Tibial nerve (tissue), 4 donors: ENCODE measurements around the gene CAMTA1. TPM values are rescaled to one million over a fixed set of nuclear protein-coding genes. Genes with fewer than 3 reads are reported as not detected.

Source experiments
- DNase-seq, 2 donors: peaks; one replicate each; pipeline ENCODE4 v3.0.0-alpha.2; 2019; ENCODE audit warnings: low spot score in 2 of 2
- H3K27ac ChIP-seq, 4 donors: fragments of 200-600 bp; sonication (generic) in 3 of 4; one replicate each; pipeline ENCODE4 v1.5.1; 2017 to 2019; ENCODE audit warnings: mild to moderate bottlenecking in 1 of 4
- H3K27me3 ChIP-seq, 2 donors: fragments of 200-600 bp; sonication (generic) in 1 of 2; one replicate each; pipeline versions ENCODE4 v1.5.1 to v1.6.0; 2017 to 2019
- H3K36me3 ChIP-seq, 3 donors: fragments of 200-600 bp; sonication (generic); one replicate each; pipeline ENCODE4 v1.5.1; 2018 to 2019
- H3K4me1 ChIP-seq, 4 donors: fragments of 200-600 bp; sonication (generic) in 3 of 4; one replicate each; pipeline ENCODE4 v1.5.1; 2017 to 2019
- H3K4me3 ChIP-seq, 4 donors: fragments of 200-600 bp; sonication (generic) in 3 of 4; one replicate each; pipeline ENCODE4 v1.5.1; 2017 to 2019; ENCODE audit warnings: mild to moderate bottlenecking in 1 of 4, moderate library complexity in 1 of 4
- H3K9me3 ChIP-seq, 4 donors: fragments of 200-600 bp; sonication (generic) in 3 of 4; one replicate each; pipeline ENCODE4 v1.5.1; 2017 to 2019
- CTCF ChIP-seq, 5 experiments: fragments of 200-600 bp in 3 of 5; fragments of 450-650 bp in 2 of 5; sonication (generic) in 3 of 5; IDR thresholded peaks; one replicate each; pipeline ENCODE4 v1.5.1; 2016 to 2019; ENCODE audit warnings: antibody characterized with exemption in 5 of 5, mild to moderate bottlenecking in 3 of 5, moderate library complexity in 2 of 5
- EP300 ChIP-seq, 2 donors: sonication (generic); formaldehyde crosslinking; IDR thresholded peaks; one replicate each; pipeline ENCODE4 v1.6.1; 2017; ENCODE audit warnings: antibody characterized with exemption in 2 of 2, mild to moderate bottlenecking in 1 of 2
- POLR2A ChIP-seq, 2 donors: fragments of 450-650 bp; IDR thresholded peaks; one replicate each; pipeline ENCODE4 v1.6.1; 2017; ENCODE audit warnings: antibody characterized with exemption in 2 of 2, mild to moderate bottlenecking in 2 of 2, moderate library complexity in 2 of 2
- WGBS, 2 donors: methylation state at CpG; one replicate each; pipeline ENCODE4 v1.1.5; 2018; 5-methylcytosine and 5-hydroxymethylcytosine counted together
- total RNA-seq, 4 donors: library from RNA; depleted of rRNA; stranded (reverse); fragments of >200 nt; gene quantifications; one replicate each; pipeline ENCODE4 v1.1.0, GENCODE V29; 2016

Gene CAMTA1
- total RNA-seq, 4 donors from 2014 or later = 41.8 to 104 (median 87.2) TPM

- no peak for TF ChIP-seq CTCF (IDR thresholded peaks at IDR 0.05)
- TF ChIP-seq EP300 (IDR thresholded peaks at IDR 0.05) = no peak
- no peak for TF ChIP-seq POLR2A (IDR thresholded peaks at IDR 0.05)
- H3K9me3 ChIP-seq = no peaks in the 10 kb centered on the region
- no peak overlapping the region for H3K4me3 ChIP-seq
- no peaks in the 10 kb centered on the region for H3K27me3 ChIP-seq
- DNase-seq = no peak
- WGBS, 2 donors = 75 to 86% methylated on average over 6 of the region's 6 CpGs
- no peaks in the 10 kb centered on the region for H3K36me3 ChIP-seq
- H3K4me1 ChIP-seq = no peaks in the 10 kb centered on the region
- no peak overlapping the region for H3K27ac ChIP-seq
These were observed 743.3 kb downstream of the CAMTA1 start for GRCh38 chr1:7528386-7529198.

- Histone ChIP-seq H3K27ac (no peak overlapping the region), H3K36me3 (no peaks in the 10 kb centered on the region), H3K4me1 (no peaks in the 10 kb centered on the region), H3K9me3 (no peaks in the 10 kb centered on the region), H3K27me3 (no peaks in the 10 kb centered on the region), H3K4me3 (no peak overlapping the region)
- no peak for TF ChIP-seq EP300 (IDR thresholded peaks at IDR 0.05)
- TF ChIP-seq CTCF (IDR thresholded peaks at IDR 0.05) = no peak
- no peak for TF ChIP-seq POLR2A (IDR thresholded peaks at IDR 0.05)
- DNase-seq = no peak
- WGBS, 2 donors = 62 to 70% methylated on average over 7 of the region's 7 CpGs
These were observed 744.7 kb downstream of the CAMTA1 start for GRCh38 chr1:7529917-7530316.

- no peak overlapping the region for H3K27ac ChIP-seq
- TF ChIP-seq EP300 (IDR thresholded peaks at IDR 0.05) = no peak
- no peak for TF ChIP-seq POLR2A (IDR thresholded peaks at IDR 0.05)
- no peak for TF ChIP-seq CTCF (IDR thresholded peaks at IDR 0.05)
- no peaks in the 10 kb centered on the region for H3K36me3 ChIP-seq
- no peak overlapping the region for H3K4me3 ChIP-seq
- 91 to 93% methylated on average over 17 to 18 of the region's 18 CpGs for WGBS, 2 donors
- H3K9me3 ChIP-seq = no peaks in the 10 kb centered on the region
- DNase-seq = no peak
- H3K27me3 ChIP-seq = no peaks in the 10 kb centered on the region
- no peaks in the 10 kb centered on the region for H3K4me1 ChIP-seq
These were observed 746.5 kb downstream of the CAMTA1 start for GRCh38 chr1:7531562-7532340.

- no peak for DNase-seq
- Histone ChIP-seq H3K36me3 (no peaks in the 10 kb centered on the region), H3K27ac (no peak overlapping the region), H3K9me3 (no peaks in the 10 kb centered on the region), H3K27me3 (no peaks in the 10 kb centered on the region), H3K4me3 (no peak overlapping the region), H3K4me1 (no peaks in the 10 kb centered on the region)
- TF ChIP-seq CTCF (IDR thresholded peaks at IDR 0.05) = no peak
- TF ChIP-seq EP300 (IDR thresholded peaks at IDR 0.05) = no peak
- no peak for TF ChIP-seq POLR2A (IDR thresholded peaks at IDR 0.05)
- 87 to 92% methylated on average over 3 to 8 of the region's 10 CpGs for WGBS, 2 donors
These were observed 747.8 kb downstream of the CAMTA1 start for GRCh38 chr1:7533006-7533405.
